Activated CD8-positive, alpha-beta T cell treated with anti-CD3 and anti-CD28 coated beads for 36 hours (primary cell): ENCODE measurements around the gene PDE5A. TPM values are rescaled to one million over a fixed set of nuclear protein-coding genes. Genes with fewer than 3 reads are reported as not detected.

Source experiments
- ATAC-seq: fragments of 200-7000 bp; cut with Tn5 transposase; one replicate; pipeline ENCODE4 v1.10.0; 2021; ENCODE audit warnings: mild to moderate bottlenecking, moderate library complexity
- CTCF ChIA-PET: fragments of 350-600 bp; sonication (Branson Sonifier 250); formaldehyde crosslinking; loops from one replicate; lab custom pipeline; 2021; ENCODE audit warnings: antibody characterized with exemption; lab: Charles Lee
- POLR2A ChIA-PET: fragments of 350-600 bp; sonication (Branson Sonifier 250); formaldehyde crosslinking; loops from one replicate; lab custom pipeline; 2021; ENCODE audit warnings: antibody characterized with exemption; lab: Charles Lee
- DNase-seq: peaks from one replicate; pipeline ENCODE4 v3.0.0-alpha.2; 2020
- H3K27ac Mint-ChIP-seq: one replicate; pipeline ENCODE4 v1.8.0; 2021; ENCODE audit warnings: mild to moderate bottlenecking, mixed read lengths
- H3K27me3 Mint-ChIP-seq: one replicate; pipeline ENCODE4 v1.8.0; 2021; ENCODE audit warnings: mixed read lengths
- H3K36me3 Mint-ChIP-seq: one replicate; pipeline ENCODE4 v1.8.0; 2021; ENCODE audit warnings: low read depth, mixed read lengths
- H3K4me1 Mint-ChIP-seq: one replicate; pipeline ENCODE4 v1.8.0; 2021; ENCODE audit warnings: low read depth, mixed read lengths
- H3K4me3 Mint-ChIP-seq: one replicate; pipeline ENCODE4 v1.8.0; 2021; ENCODE audit warnings: mild to moderate bottlenecking, moderate library complexity, mixed read lengths
- H3K9me3 Mint-ChIP-seq: one replicate; pipeline ENCODE4 v1.8.0; 2021; ENCODE audit warnings: mixed read lengths
- CTCF ChIP-seq: fragments of 200-600 bp; IDR thresholded peaks from one replicate; pipeline ENCODE4 v1.8.0; 2022; ENCODE audit warnings: antibody characterized with exemption, mild to moderate bottlenecking
- intact Hi-C: fragments of 100-400 bp; cut with micrococcal nuclease; formaldehyde crosslinking; loops from one replicate; pipeline ENCODE4 v1.10.0; 2022
- total RNA-seq, 2 experiments: library from RNA; stranded (reverse); gene quantifications; one replicate each; pipeline ENCODE4 v1.2.3, GENCODE V29; 2021

The PDE5A gene
- total RNA-seq, 2 experiments from 2014 or later: 0.22 to 0.32 TPM

- Mint-ChIP-seq H3K36me3 (peaks cover 2% of the 10 kb centered on the region), H3K4me3 (no peak overlapping the region), H3K9me3 (no peaks in the 10 kb centered on the region), H3K27me3 (no peaks in the 10 kb centered on the region), H3K27ac (no peak overlapping the region), H3K4me1 (no peaks in the 10 kb centered on the region)
- DNase-seq (no peak), ATAC-seq (no peak)
- ChIA-PET CTCF (no interaction called here), POLR2A (no interaction called here)
- intact Hi-C loops: no loop called here
- TF ChIP-seq CTCF: no peak
Observed at GRCh38 chr4:119543187-119543586, 85.4 kb downstream of the PDE5A start.

GRCh38 chr4:119540249-119540648 is 88.4 kb downstream of the PDE5A start:
- Mint-ChIP-seq H3K27ac (no peak overlapping the region), H3K9me3 (no peaks in the 10 kb centered on the region), H3K27me3 (no peaks in the 10 kb centered on the region), H3K4me3 (no peak overlapping the region), H3K36me3 (peaks cover 2% of the 10 kb centered on the region), H3K4me1 (no peaks in the 10 kb centered on the region)
- DNase-seq (no peak), ATAC-seq (no peak)
- intact Hi-C loops: no loop called here
- ChIA-PET CTCF (no interaction called here), POLR2A (no interaction called here)
- TF ChIP-seq CTCF: no peak

- intact Hi-C loops: no loop called here
- ChIA-PET CTCF (no interaction called here), POLR2A (no interaction called here)
- TF ChIP-seq CTCF: no peak
- Mint-ChIP-seq H3K9me3 (no peaks in the 10 kb centered on the region), H3K27ac (no peak overlapping the region), H3K4me3 (no peak overlapping the region), H3K27me3 (no peaks in the 10 kb centered on the region), H3K4me1 (no peaks in the 10 kb centered on the region), H3K36me3 (peaks cover 13% of the 10 kb centered on the region)
- no peak for ATAC-seq
- DNase-seq: no peak
Observed at GRCh38 chr4:119537586-119537985, 91.0 kb downstream of the PDE5A start.

- no peak for TF ChIP-seq CTCF
- peaks cover 13% of the 10 kb centered on the region for H3K36me3 Mint-ChIP-seq
- H3K4me1 Mint-ChIP-seq: no peaks in the 10 kb centered on the region
- H3K9me3 Mint-ChIP-seq: no peaks in the 10 kb centered on the region
- ChIA-PET POLR2A (no interaction called here), CTCF (interaction anchor here (0.6 to 1.2 kb wide), 2 partner anchors 91 to 455 kb away, joined by 3 to 4 read pairs; partner anchors contain the start of gene PDE5A)
- H3K27ac Mint-ChIP-seq: no peak overlapping the region
- no peak for ATAC-seq
- no peak for DNase-seq
- H3K4me3 Mint-ChIP-seq: no peak overlapping the region
- intact Hi-C loops: no loop called here
- no peaks in the 10 kb centered on the region for H3K27me3 Mint-ChIP-seq
Observed at GRCh38 chr4:119536572-119537528, 91.8 kb downstream of the PDE5A start.

GRCh38 chr4:119532319-119532718 is 96.3 kb downstream of the PDE5A start:
- ChIA-PET POLR2A (no interaction called here), CTCF (no interaction called here)
- ATAC-seq (no peak), DNase-seq (no peak)
- H3K27me3 Mint-ChIP-seq: no peaks in the 10 kb centered on the region
- intact Hi-C loops: no loop called here
- no peak overlapping the region for H3K4me3 Mint-ChIP-seq
- no peaks in the 10 kb centered on the region for H3K4me1 Mint-ChIP-seq
- no peak overlapping the region for H3K27ac Mint-ChIP-seq
- TF ChIP-seq CTCF: no peak
- no peaks in the 10 kb centered on the region for H3K9me3 Mint-ChIP-seq
- H3K36me3 Mint-ChIP-seq: peaks cover 15% of the 10 kb centered on the region
